GM12872 (cell line): ENCODE results near the gene EIF3K.

Experiments used
- TF ChIP-seq, protein P1 (sequence below): IDR thresholded peaks from 3 replicates; pipeline ENCODE4 v1.5.1; 2011; ENCODE audit warnings: low read depth, mild to moderate bottlenecking, low read length, moderate library complexity; ENCODE audit not compliant: insufficient read depth

EIF3K gene, protein sequence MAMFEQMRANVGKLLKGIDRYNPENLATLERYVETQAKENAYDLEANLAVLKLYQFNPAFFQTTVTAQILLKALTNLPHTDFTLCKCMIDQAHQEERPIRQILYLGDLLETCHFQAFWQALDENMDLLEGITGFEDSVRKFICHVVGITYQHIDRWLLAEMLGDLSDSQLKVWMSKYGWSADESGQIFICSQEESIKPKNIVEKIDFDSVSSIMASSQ

DNA sequence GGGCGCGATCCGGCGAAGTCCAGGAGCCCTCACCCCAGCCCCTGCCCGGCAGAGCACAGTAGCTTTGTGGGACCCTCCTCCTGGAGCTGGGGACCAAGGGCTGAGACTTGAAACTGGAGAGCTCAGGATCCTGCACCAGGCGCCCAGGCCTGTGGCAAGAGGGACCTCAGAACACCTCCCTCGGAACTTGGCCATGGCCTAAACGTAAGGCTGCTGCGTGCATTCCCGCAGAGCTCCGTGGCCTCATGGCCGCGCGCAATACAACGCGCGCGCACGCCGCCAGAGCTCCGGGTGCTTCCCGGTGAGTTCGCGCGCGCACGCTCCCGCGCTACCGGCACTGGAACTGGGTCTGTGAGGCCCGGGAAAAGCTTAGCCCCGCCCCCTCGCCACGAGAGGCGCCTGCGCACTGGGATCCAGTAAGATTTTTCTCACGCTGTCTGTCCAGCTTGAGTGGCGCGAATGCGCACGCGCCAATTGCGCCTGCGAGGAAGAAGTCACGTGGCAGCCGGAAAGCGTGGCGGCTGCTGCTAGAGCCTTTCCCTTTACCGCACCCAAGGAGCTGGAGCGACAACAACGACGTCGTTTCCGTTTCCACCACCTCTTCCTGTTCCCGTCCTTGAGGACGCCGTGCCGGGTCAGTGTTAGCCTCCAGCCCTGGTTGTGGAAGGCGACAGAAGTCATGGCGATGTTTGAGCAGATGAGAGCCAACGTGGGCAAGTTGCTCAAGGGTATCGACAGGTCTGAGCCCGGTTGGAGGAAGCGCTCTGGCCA lies at the start of gene EIF3K:
Gene EIF3K (plus strand): TSS at position 599 of the 771 bp plus-strand sequence. CDS start 81 bp downstream, at position 680.
- TF ChIP-seq, protein P1, sequence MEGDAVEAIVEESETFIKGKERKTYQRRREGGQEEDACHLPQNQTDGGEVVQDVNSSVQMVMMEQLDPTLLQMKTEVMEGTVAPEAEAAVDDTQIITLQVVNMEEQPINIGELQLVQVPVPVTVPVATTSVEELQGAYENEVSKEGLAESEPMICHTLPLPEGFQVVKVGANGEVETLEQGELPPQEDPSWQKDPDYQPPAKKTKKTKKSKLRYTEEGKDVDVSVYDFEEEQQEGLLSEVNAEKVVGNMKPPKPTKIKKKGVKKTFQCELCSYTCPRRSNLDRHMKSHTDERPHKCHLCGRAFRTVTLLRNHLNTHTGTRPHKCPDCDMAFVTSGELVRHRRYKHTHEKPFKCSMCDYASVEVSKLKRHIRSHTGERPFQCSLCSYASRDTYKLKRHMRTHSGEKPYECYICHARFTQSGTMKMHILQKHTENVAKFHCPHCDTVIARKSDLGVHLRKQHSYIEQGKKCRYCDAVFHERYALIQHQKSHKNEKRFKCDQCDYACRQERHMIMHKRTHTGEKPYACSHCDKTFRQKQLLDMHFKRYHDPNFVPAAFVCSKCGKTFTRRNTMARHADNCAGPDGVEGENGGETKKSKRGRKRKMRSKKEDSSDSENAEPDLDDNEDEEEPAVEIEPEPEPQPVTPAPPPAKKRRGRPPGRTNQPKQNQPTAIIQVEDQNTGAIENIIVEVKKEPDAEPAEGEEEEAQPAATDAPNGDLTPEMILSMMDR = no peak

DNA sequence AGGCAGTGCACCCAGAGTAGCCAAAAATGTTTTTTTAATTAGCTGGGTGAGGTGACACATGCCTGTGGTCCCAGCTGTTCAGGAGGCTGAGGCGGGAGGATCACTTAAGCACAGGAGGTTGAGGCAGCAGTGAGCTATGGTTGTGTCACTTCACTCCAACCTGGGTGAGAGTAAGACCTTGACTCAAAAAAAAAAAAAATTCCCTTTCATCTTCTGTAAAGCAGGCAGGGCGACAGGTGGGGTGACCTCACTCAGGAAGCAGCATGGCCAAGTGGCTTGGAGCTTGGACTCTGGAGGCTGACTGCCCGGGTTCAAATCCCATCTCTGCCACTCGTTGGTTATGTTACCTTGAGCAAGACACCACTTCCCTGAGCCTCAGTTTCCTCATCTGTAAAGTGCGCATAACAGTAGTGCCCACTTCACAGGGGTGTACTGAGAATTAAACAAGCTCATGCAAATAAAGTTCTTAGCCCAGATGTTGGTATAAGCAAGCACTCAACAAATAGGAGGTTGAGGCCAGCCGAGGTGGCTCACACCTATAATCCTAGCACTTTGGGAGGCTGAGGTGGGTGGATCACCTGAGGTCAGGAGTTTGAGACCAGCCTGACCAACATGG lies 49.5 kb upstream of the EIF3K start:
- TF ChIP-seq, protein P1 = no peak

DNA sequence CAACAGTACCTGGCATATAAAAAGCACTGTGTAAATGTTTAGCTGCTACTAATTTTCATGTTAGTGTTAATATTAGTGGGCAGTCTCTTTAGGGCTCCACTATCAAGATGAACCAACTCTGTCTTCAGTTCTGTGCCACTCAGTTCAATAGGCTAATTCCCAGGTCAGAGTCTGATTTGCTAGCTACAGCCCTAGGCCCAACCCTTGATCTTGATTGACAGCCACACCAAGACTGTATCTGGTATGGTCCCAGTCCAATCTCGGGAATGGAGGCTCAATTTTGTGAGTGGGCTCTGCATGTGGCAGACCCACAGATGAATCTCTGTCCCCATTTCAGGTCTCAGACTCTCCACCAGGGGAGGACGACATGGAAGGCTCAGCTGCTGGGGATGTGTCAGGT lies 47.3 kb upstream of the EIF3K start:
- TF ChIP-seq, protein P1 = no peak

DNA sequence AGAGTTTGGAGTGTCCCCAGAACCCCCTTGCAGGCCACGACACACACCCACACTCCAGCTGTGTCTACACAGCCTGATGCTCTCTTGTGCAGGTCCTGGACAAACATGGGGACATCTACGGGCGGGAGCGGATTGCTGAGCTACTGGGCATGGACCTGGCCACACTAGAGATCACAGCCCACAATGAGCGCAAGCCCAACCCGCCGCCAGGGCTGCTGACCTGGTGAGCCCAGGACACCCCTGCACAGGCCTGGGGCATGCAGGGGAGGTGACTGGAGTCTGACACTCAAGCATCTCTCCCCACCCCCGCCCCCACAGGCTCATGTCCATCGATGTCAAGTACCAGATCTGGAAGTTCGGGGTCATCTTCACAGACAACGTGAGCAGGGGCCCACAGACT lies 41.2 kb upstream of the EIF3K start:
- TF ChIP-seq, protein P1 = no peak

DNA sequence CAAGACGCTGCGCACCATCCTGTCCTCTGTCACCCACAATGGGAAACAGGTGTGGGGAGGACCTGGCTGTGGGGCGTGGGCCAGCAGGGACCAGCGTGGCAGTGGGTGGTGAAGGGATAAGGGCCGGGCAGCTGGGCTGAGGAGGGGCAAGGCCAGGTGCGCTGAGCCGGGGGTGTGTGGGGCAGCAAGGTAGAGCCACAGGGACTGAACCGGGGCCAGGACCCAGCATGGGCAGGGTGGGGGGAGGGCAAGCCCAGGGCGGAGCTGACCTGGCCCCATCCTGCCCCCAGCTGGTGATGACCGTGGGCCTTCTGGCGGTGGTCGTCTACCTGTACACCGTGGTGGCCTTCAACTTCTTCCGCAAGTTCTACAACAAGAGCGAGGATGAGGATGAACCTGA lies 38.9 kb upstream of the EIF3K start:
- TF ChIP-seq, protein P1 = no peak

DNA sequence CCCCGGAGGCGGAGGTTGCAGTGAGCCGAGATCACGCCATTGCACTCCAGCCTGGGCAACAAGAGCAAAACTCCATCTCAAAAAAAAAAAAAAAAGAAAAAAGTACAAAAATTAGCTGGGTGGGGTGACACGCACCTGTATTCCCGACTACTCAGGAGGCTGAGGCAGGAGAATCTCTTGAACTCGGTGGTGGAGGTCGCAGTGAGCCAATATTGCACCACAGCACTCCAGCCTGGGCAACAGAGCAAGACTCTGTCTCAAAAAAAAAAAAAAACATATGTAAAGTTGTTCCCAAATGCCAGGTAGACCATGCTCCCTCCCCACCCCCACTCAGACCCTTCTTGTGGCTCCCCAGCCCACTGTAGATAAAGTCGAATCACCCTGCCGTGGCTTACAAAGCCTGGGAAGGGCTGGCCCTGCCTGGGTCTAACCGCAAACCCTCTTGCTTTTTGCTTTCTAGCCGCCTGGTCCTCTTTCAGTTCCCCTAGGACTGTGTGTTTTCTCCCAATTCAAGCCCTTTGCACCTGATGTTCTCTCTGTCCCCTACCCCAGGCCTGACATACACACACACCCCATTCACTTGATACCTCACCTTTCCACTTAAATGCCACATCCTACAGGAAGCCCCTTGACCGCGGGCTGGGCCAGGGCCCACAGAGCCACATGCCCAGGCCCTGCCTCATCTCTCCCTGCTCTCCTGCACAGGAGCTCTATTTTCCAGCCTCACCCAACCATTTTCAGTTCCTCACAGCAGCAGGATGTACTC lies 35.6 kb upstream of the EIF3K start:
- TF ChIP-seq, protein P1 = no peak

DNA sequence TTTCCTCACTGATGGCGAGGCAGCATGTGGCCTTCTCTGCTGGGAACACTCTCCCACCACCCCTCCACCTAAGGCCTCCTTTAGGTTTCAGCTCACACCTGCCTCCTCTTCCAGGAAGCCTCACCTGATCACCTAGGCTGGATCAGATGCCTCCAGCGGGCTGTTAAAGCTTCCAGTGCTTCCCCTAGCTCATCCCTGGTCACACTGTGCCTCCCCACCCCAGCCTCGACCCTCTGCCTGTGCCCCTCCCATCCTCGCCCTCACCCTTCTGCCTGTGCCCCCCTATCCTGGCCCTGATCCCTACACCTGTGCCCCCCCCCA lies 35.0 kb upstream of the EIF3K start:
- TF ChIP-seq, protein P1 = no peak
